Erythroblast (primary cell): ENCODE results near the gene MPIG6B.

Experiments
- GATA1 ChIP-seq: IDR thresholded peaks from 2 replicates; pipeline ENCODE4 v1.6.1; 2011; ENCODE audit warnings: low read depth, mild to moderate bottlenecking, control low read depth, low read length, moderate library complexity
- POLR2A ChIP-seq: IDR thresholded peaks from 2 replicates; pipeline ENCODE4 v1.6.1; 2011; ENCODE audit warnings: mild to moderate bottlenecking, low read length

DNA sequence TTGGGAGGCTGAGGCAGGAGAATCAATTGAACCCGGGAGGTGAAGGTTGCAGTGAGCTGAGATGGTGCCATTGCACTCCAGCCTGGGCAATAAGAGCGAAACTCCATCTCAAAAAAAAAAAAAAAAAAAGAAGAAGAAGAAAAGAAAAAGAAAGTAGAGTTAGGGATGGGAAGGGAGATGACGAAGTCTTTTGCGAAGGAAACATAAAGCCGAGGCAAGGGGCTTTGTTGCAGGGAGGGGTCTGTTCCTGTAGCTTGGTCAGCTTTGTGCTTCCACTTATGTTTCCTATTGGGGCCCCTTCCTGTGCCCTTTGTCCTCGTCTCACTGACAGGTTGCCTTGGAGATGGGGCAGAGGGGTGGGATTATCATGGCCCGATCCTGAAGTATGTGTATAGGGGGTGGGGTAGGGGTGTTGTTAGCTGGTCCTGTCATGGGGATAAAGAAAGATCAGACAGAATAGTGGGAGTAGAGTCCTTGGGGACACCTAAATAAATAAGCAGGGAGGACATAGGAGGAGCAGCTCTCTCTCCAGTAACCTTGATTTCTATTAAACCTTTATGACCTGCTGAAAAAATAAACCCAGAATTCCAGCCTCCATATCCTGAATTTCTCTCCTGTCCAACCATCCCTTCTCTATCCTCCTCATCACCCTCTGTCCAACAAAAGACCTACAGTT is 14.3 kb downstream of the MPIG6B start:
- no peak for TF ChIP-seq POLR2A
- no peak for TF ChIP-seq GATA1
